ENCODE measurements around the gene BHMT. TPM values are rescaled to one million over a fixed set of nuclear protein-coding genes. Genes with fewer than 3 reads are reported as not detected.
"Not testable (repeated sequence)": the region's sequence is repeated elsewhere in the genome, so short reads cannot be mapped to it uniquely, and the experiment has no call there.

The BHMT gene
- polyA plus RNA-seq, 3 donors, result 0.24 TPM; not detected in 2

DNA sequence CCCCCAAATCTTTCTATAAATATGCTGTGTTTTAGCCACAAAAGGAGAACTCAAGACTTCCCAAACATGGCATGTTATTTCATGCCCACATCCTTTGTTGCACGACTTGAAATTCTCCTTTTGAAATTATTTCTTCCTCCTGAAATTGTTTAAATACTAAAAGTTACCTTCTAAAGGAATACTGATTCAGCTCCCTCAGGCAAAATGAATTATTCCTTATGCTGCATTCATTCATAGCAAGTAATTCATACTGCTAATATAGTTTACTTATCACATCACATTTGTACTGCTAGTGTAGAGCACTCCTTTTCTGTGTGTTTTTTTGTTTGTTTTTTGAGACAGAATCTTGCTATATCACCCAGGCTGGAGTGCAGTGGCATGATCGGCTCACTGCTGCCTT is 45.7 kb downstream of the BHMT start:
- WGBS, 3 donors, result 58 to 85% (median 68%) methylated on average over 2 of the region's 2 CpGs
- H3K27ac ChIP-seq (ENCODE audit: low read depth, low read length), result no peak overlapping the region

DNA sequence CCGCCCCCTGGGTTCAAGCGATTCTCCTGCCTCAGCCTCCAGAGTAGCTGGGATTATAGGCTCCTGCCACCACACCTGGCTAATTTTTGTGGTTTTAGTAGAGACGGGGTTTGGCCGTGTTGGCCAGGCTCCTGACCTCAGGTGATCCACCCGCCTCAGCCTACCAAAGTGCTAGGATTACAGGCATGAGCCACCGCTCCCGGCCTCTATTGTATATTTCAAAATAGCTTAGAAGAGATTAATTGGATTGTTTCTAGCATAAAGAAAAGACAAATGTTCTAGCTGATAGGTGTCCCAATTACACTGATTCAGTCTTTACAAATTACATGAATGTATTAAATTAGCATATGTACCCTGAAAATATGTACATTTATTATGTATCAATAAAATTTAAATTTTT is 50.0 kb downstream of the BHMT start:
- H3K27ac ChIP-seq (ENCODE audit: low read depth, low read length), result not testable (repeated sequence)
- WGBS, 3 donors, result 95 to 97% (median 95%) methylated on average over 7 of the region's 7 CpGs

DNA sequence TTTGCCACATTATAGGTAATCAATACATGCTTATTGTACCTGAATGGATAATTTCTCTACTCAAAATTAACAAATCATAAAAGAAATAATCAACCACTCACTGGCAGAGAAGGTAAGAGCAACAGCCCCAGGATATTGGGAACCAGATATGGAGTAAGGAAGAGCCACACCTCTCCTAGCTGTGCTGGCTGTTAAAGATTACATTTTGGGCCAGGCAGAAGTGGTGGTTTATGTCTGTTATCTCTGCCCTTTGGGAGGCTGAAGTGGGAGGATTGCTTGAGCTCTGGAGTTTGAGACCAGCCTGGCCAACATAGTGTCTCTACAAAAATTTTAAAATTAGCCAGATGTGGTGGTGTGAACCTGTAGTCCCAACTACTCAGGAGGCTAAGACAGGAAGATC is 56.4 kb downstream of the BHMT start:
- no peak overlapping the region for H3K27ac ChIP-seq (ENCODE audit: low read depth, low read length)

DNA sequence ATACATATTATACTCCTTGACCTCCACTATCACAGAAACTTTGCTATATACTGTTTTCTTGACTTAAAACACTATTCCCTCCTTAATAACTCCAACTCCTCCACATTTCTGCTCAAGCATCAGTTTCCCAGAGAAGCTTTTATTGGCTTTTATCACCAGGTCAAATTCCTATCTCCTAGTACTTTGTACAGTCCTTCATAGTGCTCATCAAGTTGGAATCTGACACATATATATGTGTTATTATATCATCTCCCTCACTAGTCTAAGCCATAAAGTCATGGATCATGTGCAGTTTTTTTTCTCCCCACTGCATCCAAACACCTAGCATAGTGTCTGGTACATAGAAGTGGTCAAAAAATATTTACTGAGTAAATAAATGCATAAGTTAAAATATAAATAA is 59.1 kb downstream of the BHMT start:
- no peak overlapping the region for H3K27ac ChIP-seq (ENCODE audit: low read depth, low read length)

DNA sequence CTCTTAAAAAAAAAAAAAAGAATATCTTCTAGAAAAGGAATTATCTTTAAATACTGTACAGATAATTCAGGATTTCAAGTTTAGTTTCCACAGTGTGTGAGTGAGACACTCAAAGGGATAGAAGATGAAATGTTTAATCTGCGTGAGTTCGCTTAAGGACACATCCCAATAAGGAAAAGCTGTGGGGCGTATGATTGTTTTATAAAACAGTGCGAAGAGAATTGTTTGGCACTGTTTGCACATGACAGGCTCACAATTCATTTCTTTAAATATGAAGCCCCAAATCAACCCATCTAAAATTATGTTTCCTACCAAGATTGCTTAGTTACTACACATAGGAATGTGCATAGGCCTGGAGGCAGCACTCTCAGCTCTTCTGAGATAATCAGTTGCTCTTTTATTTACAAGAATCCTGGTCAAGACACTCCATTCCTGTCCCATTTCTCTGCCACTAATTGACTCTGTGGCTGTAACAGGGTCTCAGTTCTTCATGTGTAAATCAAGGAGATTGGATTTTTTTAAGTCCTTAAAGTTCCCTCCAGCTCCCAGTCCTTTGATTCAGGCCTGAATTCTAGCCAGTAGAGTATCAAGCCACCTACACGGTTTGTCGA is 60.1 kb downstream of the BHMT start:
- no peak overlapping the region for H3K27ac ChIP-seq (ENCODE audit: low read depth, low read length)
- WGBS, 3 donors, result 86 to 91% (median 89%) methylated on average over 6 of the region's 6 CpGs

DNA sequence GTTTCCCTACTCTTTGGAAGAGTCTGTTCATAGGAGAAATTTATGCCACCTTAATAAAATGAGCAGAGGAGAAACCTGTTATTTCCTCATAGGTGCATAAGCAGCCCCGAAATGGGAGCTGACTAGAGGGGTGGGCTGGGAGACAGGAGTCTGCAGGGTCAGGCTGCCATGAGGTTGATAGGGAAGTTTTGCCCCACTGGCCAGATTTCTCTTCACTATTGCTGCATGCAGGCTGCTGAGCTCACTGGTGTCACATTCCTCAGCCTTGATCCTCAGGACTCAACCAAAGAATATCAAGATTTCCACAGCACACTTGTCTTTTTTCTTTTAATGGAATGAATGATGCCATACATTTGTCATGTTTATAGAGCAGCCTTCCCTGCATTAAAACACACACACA is 60.7 kb downstream of the BHMT start:
- no peak overlapping the region for H3K27ac ChIP-seq (ENCODE audit: low read depth, low read length)

DNA sequence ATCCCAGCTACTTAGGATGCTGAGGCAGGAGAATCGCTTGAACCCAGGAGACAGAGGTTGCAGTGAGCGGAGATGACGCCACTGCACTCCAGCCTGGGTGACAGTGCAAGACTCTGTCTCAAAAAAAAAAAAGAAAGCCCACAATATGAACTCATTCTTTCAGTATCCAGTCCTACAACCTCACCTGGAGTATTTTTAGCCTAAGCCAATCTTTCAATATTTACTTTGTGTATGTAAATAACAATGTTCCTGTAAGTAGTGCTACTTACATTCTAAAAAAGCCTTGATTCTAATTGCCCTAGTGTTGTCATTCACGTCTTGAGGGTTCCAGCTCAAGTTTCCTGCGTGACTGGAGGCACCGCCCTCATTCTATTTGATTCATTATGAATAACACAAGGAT is 62.0 kb downstream of the BHMT start:
- WGBS, 3 donors, result 42 to 92% (median 84%) methylated on average over 6 of the region's 6 CpGs
- H3K27ac ChIP-seq (ENCODE audit: low read depth, low read length), result no peak overlapping the region

More for the DNA sequence above, 60.7 kb downstream of the BHMT start:
- 69 to 77% (median 71%) methylated on average over 1 of the region's 1 CpG for WGBS, 3 donors

DNA sequence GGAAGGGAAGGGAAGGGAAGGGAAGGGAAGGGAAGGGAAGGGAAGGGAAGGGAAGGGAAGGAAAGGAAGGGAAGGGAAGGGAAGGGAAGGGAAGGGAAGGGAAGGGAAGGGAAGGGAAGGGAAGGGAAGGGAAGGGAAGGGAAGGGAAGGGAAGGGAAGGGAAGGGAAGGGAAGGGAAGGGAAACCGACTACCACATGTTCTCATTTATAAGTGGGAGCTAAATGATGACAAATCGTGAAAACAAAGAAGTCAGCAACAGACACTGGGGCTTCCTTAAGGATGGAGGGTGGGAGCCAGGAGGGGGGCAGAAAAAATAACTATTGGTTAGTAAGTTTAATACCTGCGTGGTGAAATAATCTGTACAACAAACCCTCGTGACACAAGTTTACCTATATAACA is 68.8 kb downstream of the BHMT start:
- WGBS, 3 donors, result 87 to 92% (median 89%) methylated on average over 4 of the region's 4 CpGs
- not testable (repeated sequence) for H3K27ac ChIP-seq (ENCODE audit: low read depth, low read length)

DNA sequence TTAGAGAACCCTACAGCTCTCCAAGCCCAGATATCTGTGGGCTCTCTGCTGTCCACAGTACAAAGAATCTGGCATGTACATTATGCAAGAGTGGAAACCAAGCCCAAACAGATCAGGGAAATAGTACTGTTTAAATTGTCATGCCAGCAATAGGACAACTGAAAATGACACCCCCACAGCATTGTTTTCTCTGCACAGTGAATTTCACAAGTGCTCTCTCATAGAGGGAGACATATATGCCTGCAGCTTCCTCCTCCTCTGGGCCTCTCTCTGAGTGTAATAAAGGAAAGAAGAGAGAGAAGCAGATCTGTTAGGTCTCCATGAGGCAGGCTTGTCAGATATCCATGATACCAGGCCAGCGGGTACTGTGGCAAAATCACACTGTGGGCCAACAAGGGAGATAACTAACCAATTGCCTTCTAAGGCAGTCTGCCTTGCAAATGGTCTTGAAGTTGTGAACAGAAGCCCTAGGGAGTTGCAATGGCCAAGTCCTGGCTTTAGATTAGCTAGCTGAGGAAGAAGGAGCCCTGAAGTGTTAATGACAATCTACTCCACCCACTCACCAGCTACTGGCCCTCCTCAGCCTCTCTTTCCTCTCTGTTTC is 69.9 kb downstream of the BHMT start:
- no peak overlapping the region for H3K27ac ChIP-seq (ENCODE audit: low read depth, low read length)
- 39 to 76% (median 60%) methylated on average over 1 of the region's 1 CpG for WGBS, 3 donors

Other genes starting within 250 kb of the BHMT start
- 1 to 10 TPM; 1.8 to 4.1 (median 3.9) TPM for gene ARSB, start 126.5 kb upstream of the BHMT start, polyA plus RNA-seq
- 1 to 10 TPM in 2 of 3 donors, under 1 TPM in 1; 0.56 to 5.3 (median 3.7) TPM for gene DMGDH, start 42.1 kb upstream of the BHMT start, polyA plus RNA-seq
- gene BHMT2, start 42.0 kb upstream of the BHMT start, polyA plus RNA-seq, result 10 to 100 TPM in 2 of 3 donors, 1 to 10 TPM in 1; 2.1 to 21.7 (median 18.6) TPM
- 1 to 10 TPM; 2.7 to 3.5 (median 2.9) TPM for gene JMY, start 124.3 kb downstream of the BHMT start, polyA plus RNA-seq

Measured in adipose tissue (tissue), 3 donors.